ENCODE data around the gene SDK1.

Gene SDK1

DNA sequence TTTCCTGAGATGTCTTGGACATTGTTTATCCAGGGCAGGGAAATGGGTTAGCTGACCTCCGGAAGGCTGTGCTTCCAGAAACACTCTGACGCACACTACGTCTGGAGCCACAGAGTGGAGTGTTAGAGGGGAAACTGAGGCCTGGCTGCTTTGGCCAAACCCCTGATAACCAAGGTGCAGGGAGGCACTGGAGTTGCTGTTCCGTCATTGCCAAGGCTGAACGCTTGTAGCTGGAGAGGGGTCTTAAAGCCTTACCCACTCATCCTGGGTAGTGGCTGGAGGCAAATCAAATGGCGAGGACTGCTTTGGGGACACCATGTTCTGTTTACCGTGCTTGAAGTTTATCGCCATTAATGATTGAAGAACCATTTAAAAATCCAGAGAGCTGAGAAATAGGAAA is 776.9 kb downstream of the SDK1 start:
- no peaks in the 10 kb centered on the region for H3K9me3 ChIP-seq
- no peaks in the 10 kb centered on the region for H3K36me3 ChIP-seq
- no peaks in the 10 kb centered on the region for H3K27me3 ChIP-seq
- no peak overlapping the region for H3K4me3 ChIP-seq (ENCODE audit: low read depth, low read length)
- no peak for DNase-seq
- H3K4me1 ChIP-seq, result no peaks in the 10 kb centered on the region
- TF ChIP-seq CTCF (IDR thresholded peaks at IDR 0.05; ENCODE audit: low read depth, low read length), result no peak

- H3K4me1 ChIP-seq, result no peaks in the 10 kb centered on the region
- no peak for DNase-seq
- H3K36me3 ChIP-seq, result no peaks in the 10 kb centered on the region
- H3K9me3 ChIP-seq, result no peaks in the 10 kb centered on the region
- TF ChIP-seq CTCF (IDR thresholded peaks at IDR 0.05; ENCODE audit: low read depth, low read length), result no peak
- H3K27me3 ChIP-seq, result no peaks in the 10 kb centered on the region
- no peak overlapping the region for H3K4me3 ChIP-seq (ENCODE audit: low read depth, low read length)
These were observed 777.5 kb downstream of the SDK1 start for GRCh38 chr7:4078580-4078979.

- Histone ChIP-seq H3K36me3 (no peaks in the 10 kb centered on the region), H3K27me3 (no peaks in the 10 kb centered on the region), H3K4me1 (no peaks in the 10 kb centered on the region), H3K4me3 (ENCODE audit: low read depth, low read length) (no peak overlapping the region), H3K9me3 (no peaks in the 10 kb centered on the region)
- DNase-seq, result no peak
- TF ChIP-seq CTCF (IDR thresholded peaks at IDR 0.05; ENCODE audit: low read depth, low read length), result no peak
These were observed 778.3 kb downstream of the SDK1 start for GRCh38 chr7:4079366-4079765.

- Histone ChIP-seq H3K27me3 (no peaks in the 10 kb centered on the region), H3K36me3 (no peaks in the 10 kb centered on the region), H3K4me3 (ENCODE audit: low read depth, low read length) (no peak overlapping the region), H3K4me1 (no peaks in the 10 kb centered on the region), H3K9me3 (no peaks in the 10 kb centered on the region)
- no peak for DNase-seq
- TF ChIP-seq CTCF (IDR thresholded peaks at IDR 0.05; ENCODE audit: low read depth, low read length), result no peak
These were observed 778.9 kb downstream of the SDK1 start for GRCh38 chr7:4079956-4080355.

GRCh38 chr7:4080954-4081353 is 779.9 kb downstream of the SDK1 start:
- Histone ChIP-seq H3K36me3 (no peaks in the 10 kb centered on the region), H3K4me1 (no peaks in the 10 kb centered on the region), H3K27me3 (no peaks in the 10 kb centered on the region), H3K9me3 (no peaks in the 10 kb centered on the region), H3K4me3 (ENCODE audit: low read depth, low read length) (no peak overlapping the region)
- DNase-seq, result no peak
- TF ChIP-seq CTCF (IDR thresholded peaks at IDR 0.05; ENCODE audit: low read depth, low read length), result no peak

- no peak for TF ChIP-seq CTCF (IDR thresholded peaks at IDR 0.05; ENCODE audit: low read depth, low read length)
- Histone ChIP-seq H3K36me3 (no peaks in the 10 kb centered on the region), H3K9me3 (no peaks in the 10 kb centered on the region), H3K4me1 (no peaks in the 10 kb centered on the region), H3K4me3 (ENCODE audit: low read depth, low read length) (no peak overlapping the region), H3K27me3 (no peaks in the 10 kb centered on the region)
- no peak for DNase-seq
These were observed 782.5 kb downstream of the SDK1 start for GRCh38 chr7:4083513-4083912.
